ENCODE results near the gene DNM1L.

GRCh38 chr12:32671930-32672780 is 6.9 kb upstream of the DNM1L start:
- TF ChIP-seq MEF2A (IDR thresholded peaks at IDR 0.05; ENCODE audit: borderline replicate concordance, low read depth) (no peak), FOXM1 (IDR thresholded peaks at IDR 0.05; ENCODE audit: low read depth) (no peak), GABPA (IDR thresholded peaks at IDR 0.05; ENCODE audit: low read depth) (no peak), NRF1 (IDR thresholded peaks at IDR 0.05; ENCODE audit: low read depth, low read length) (no peak), CTCF (IDR thresholded peaks at IDR 0.05) (peak; percentile 73), MAX (IDR thresholded peaks at IDR 0.05; ENCODE audit: low read depth) (no peak), POLR2AphosphoS5 (IDR thresholded peaks at IDR 0.05; ENCODE audit: low read depth, low read length) (peak; percentile 85), EP300 (IDR thresholded peaks at IDR 0.05; ENCODE audit: borderline replicate concordance in 1 of 2, low read depth in 1 of 2, low read length in 1 of 2) (peak in 1 of 2 experiments; percentile 23; a peak in 1 of 4 replicates), TEAD4 (IDR thresholded peaks at IDR 0.05; ENCODE audit: borderline replicate concordance, insufficient read depth) (no peak), REST (IDR thresholded peaks at IDR 0.05; ENCODE audit: low read depth, low read length) (no peak), TCF12 (IDR thresholded peaks at IDR 0.05) (peak; percentile 99), JUND (IDR thresholded peaks at IDR 0.05) (no peak), RCOR1 (IDR thresholded peaks at IDR 0.05; ENCODE audit: low read length) (peak; percentile 99), SIN3A (IDR thresholded peaks at IDR 0.05; ENCODE audit: borderline replicate concordance, low read depth, low read length) (0 out of 2 replicates have a peak, but pooled peaks have one; percentile 23)

Data from SK-N-SH (cell line).